GM12892 (cell line): ENCODE measurements around the gene TSNAXIP1.
"Not testable (repeated sequence)": the region's sequence is repeated elsewhere in the genome, so short reads cannot be mapped to it uniquely, and the experiment has no call there.

ENCODE experiments used
- DNase-seq: peaks from one replicate; pipeline ENCODE4 v3.0.0; 2011; ENCODE audit not compliant: insufficient read length
- FAIRE-seq: peaks from 2 replicates; lab custom pipeline; 2011; peaks lifted over from hg19 to GRCh38; lab: Jason Lieb, UNC
- POLR2A ChIP-seq: IDR thresholded peaks from 2 replicates; pipeline ENCODE4 v1.6.1; 2011; ENCODE audit warnings: low read depth, low read length, control low read depth
- POLR2AphosphoS5 ChIP-seq: IDR thresholded peaks from 2 replicates; pipeline ENCODE4 v1.6.1; 2011; ENCODE audit warnings: low read depth, low read length, control low read depth
- TAF1 ChIP-seq: IDR thresholded peaks from 2 replicates; pipeline ENCODE4 v1.6.1; 2011; ENCODE audit warnings: low read depth, mild to moderate bottlenecking, control low read depth, low read length, borderline replicate concordance

TSNAXIP1 gene

GRCh38 chr16:67856927-67857546 is 50.3 kb downstream of the TSNAXIP1 start:
- DNase-seq (no peak), FAIRE-seq (no peak)
- TF ChIP-seq POLR2AphosphoS5 (no peak), TAF1 (no peak), POLR2A (no peak)

DNA sequence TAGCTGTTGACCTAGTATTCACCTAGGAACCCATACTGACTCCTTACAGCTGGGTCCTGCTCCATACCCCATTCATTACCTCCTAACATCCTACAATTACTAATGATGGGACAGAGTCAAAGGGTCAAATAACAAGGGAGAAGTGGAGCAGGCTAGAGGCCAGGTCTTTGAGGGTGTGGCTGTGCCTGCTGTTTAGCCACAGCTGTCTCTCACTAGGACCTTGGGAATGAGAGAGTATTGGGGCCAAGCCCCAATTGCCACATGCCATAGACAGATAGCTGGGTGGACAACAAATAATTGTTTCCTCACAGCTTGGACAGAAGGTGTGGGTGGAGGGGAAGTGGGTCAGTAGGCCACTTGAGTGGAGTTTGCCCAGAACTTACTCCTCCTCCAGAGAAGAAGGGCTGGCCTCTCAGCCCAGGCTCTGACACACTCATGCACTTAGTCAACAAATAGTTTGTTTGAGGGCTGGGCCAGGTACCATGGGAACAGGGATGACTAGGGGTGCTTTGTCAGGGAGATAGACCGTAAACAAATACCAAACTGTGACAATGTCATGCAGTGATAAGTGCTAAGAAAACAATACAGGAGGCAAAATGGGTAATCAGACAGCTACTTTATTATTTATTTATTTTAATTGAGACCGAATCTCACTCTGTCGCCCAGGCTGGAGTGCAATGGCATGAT is 51.0 kb downstream of the TSNAXIP1 start:
- FAIRE-seq (no peak), DNase-seq (no peak)
- TF ChIP-seq POLR2A (no peak), TAF1 (no peak)

GRCh38 chr16:67858500-67858899 is 51.8 kb downstream of the TSNAXIP1 start:
- no peak for TF ChIP-seq TAF1
- no peak for TF ChIP-seq POLR2AphosphoS5
- no peak for TF ChIP-seq POLR2A
- DNase-seq (no peak), FAIRE-seq (no peak)

- TF ChIP-seq POLR2AphosphoS5 (no peak), TAF1 (no peak), POLR2A (no peak)
- DNase-seq (no peak), FAIRE-seq (no peak)
These were observed 54.1 kb downstream of the TSNAXIP1 start for GRCh38 chr16:67860589-67861398.

DNA sequence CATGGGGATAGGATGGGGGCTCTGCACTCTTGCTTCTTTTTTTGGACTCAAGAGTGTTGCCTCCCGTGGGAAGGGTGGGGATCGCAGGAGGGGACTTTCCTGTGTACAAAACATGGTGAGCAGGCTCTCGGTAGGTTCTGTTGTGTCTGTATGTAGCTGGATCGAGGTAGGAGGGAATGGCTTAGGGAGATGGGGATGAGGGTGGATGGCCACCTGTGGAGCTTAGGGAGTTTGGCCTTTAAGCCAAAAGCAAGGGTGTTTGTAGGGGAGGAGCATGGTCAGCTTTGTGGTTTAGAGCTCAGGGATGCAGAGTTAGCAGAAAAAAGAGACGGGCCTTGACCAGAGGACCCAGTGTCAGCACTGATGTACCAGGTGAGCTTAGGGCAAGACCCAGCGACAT is 55.2 kb downstream of the TSNAXIP1 start:
- no peak for TF ChIP-seq TAF1
- no peak for TF ChIP-seq POLR2A
- TF ChIP-seq POLR2AphosphoS5, result no peak
- no peak for FAIRE-seq
- no peak for DNase-seq

DNA sequence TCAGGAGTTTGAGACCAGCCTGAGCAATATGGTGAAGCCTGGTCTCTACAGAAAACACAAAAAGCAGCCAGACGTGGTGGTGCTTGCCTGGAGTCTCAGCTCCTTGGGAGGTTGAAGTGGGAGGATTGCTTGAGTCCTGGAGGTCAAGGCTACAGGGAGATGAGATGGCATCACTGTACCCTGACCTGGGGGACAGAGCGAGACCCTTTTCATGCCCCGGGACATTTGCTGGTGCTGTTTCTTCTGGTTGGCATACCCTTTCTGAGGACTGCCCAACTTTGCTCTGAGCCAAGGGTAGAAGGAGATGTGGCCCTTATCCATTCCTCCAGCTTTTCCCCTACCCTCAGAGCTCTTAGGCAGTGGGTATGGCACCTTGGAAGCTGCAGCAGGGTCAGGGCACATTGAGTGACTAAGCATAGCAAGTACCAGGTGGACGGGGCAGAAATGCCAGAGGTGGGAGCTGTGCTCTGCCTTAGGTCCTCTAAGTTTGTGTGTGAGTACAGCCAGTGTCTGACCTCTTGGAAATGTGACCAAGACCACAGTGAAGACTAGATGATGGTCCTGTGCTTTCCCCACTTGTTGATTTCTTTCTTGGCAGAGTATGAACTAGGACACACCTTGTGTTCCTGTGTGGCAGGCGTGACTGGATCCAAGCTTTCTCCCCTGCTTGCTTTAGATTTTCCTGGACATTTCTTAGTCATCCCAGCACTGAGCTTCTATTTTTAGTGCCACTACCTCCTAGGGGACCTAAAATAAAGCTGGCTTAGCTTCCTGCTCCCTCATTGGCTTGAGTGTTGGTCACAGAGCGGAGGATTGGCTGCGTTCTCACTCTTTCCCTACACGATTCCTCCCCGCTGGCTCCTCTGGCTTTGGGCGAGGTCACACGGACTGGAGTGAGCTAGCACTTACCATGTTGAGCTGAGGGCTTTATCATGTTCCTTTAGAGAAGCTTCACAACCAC is 56.2 kb downstream of the TSNAXIP1 start:
- FAIRE-seq (no peak), DNase-seq (no peak)
- TF ChIP-seq POLR2A, result no peak

GRCh38 chr16:67864044-67864443 is 57.4 kb downstream of the TSNAXIP1 start:
- DNase-seq, FAIRE-seq: not testable (repeated sequence)

- TF ChIP-seq POLR2A (no peak), POLR2AphosphoS5 (no peak), TAF1 (no peak)
- DNase-seq (no peak), FAIRE-seq (no peak)
These were observed 57.9 kb downstream of the TSNAXIP1 start for GRCh38 chr16:67864594-67864993.

- TF ChIP-seq TAF1, result no peak
- TF ChIP-seq POLR2A, result no peak
- TF ChIP-seq POLR2AphosphoS5, result no peak
- FAIRE-seq, result no peak
- DNase-seq, result no peak
These were observed 58.6 kb downstream of the TSNAXIP1 start for GRCh38 chr16:67865318-67865717.

- TF ChIP-seq TAF1 (no peak), POLR2AphosphoS5 (no peak), POLR2A (no peak)
- FAIRE-seq (no peak), DNase-seq (no peak)
These were observed 61.6 kb downstream of the TSNAXIP1 start for GRCh38 chr16:67868290-67868689.

- TF ChIP-seq POLR2A, result no peak
- TF ChIP-seq POLR2AphosphoS5, result no peak
- no peak for TF ChIP-seq TAF1
- DNase-seq (no peak), FAIRE-seq (no peak)
These were observed 63.0 kb downstream of the TSNAXIP1 start for GRCh38 chr16:67869653-67870052.
